Activated CD4-positive, alpha-beta T cell treated with anti-CD3 and anti-CD28 coated beads, Interleukin-2, amount 10 ng/mL, durations not matched to agents 7 days and 5 days (primary cell): ENCODE data around the gene USP17L10. TPM values are rescaled to one million over a fixed set of nuclear protein-coding genes. Genes with fewer than 3 reads are reported as not detected.
"Not testable (repeated sequence)": the region's sequence is repeated elsewhere in the genome, so short reads cannot be mapped to it uniquely, and the experiment has no call there.

Source experiments
- CTCF ChIA-PET: fragments of 350-600 bp; sonication (Branson Sonifier 250); formaldehyde crosslinking; loops from one replicate; lab custom pipeline; 2021; ENCODE audit warnings: antibody characterized with exemption; lab: Charles Lee
- POLR2A ChIA-PET: fragments of 350-600 bp; sonication (Branson Sonifier 250); formaldehyde crosslinking; loops from one replicate; lab custom pipeline; 2021; ENCODE audit warnings: antibody characterized with exemption; lab: Charles Lee
- DNase-seq: peaks from one replicate; pipeline ENCODE4 v3.0.0-alpha.2; 2020
- H3K27ac Mint-ChIP-seq: one replicate; pipeline ENCODE4 v1.8.0; 2021; ENCODE audit warnings: mild to moderate bottlenecking, moderate library complexity, mixed read lengths
- H3K27me3 Mint-ChIP-seq: one replicate; pipeline ENCODE4 v1.8.0; 2021; ENCODE audit warnings: mixed read lengths
- H3K36me3 Mint-ChIP-seq: one replicate; pipeline ENCODE4 v1.8.0; 2021; ENCODE audit warnings: low read depth, mixed read lengths
- H3K4me1 Mint-ChIP-seq: one replicate; pipeline ENCODE4 v1.8.0; 2021; ENCODE audit warnings: mixed read lengths
- H3K4me3 Mint-ChIP-seq: one replicate; pipeline ENCODE4 v1.8.0; 2021; ENCODE audit warnings: mild to moderate bottlenecking, moderate library complexity, mixed read lengths
- H3K9me3 Mint-ChIP-seq: one replicate; pipeline ENCODE4 v1.8.0; 2021; ENCODE audit warnings: mixed read lengths
- total RNA-seq, 2 experiments: library from RNA; stranded (reverse); gene quantifications; one replicate each; pipeline ENCODE4 v1.2.3, GENCODE V29; 2021

USP17L10 gene, protein sequence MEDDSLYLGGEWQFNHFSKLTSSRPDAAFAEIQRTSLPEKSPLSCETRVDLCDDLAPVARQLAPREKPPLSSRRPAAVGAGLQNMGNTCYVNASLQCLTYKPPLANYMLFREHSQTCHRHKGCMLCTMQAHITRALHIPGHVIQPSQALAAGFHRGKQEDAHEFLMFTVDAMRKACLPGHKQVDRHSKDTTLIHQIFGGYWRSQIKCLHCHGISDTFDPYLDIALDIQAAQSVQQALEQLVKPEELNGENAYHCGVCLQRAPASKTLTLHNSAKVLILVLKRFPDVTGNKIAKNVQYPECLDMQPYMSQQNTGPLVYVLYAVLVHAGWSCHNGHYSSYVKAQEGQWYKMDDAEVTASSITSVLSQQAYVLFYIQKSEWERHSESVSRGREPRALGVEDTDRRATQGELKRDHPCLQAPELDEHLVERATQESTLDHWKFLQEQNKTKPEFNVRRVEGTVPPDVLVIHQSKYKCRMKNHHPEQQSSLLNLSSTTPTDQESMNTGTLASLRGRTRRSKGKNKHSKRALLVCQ
- total RNA-seq: not detected

DNA sequence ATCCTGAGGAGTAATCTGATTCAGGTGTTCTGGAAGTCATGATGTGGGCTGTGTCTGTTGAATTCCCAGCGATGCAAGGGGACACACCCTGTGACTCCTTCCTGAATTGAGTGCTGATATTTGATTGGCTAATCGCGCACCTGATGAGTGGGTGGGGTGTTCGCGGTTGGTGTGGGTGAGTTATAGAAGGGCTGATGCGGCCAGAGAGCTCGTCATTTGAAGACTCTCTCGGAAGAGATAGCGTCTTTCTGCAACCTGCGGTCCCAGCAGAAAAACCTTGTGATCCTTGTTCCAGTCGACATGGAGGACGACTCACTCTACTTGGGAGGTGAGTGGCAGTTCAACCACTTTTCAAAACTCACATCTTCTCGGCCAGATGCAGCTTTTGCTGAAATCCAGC, at the start of gene USP17L10:
Gene USP17L10, plus strand, starts transcription at position 301 of the 400 bp plus-strand sequence. Its CDS starts 0 bp downstream, at position 301.
- DNase-seq, CTCF ChIA-PET, H3K36me3 Mint-ChIP-seq, H3K27ac Mint-ChIP-seq, POLR2A ChIA-PET, H3K27me3 Mint-ChIP-seq, H3K4me1 Mint-ChIP-seq, H3K4me3 Mint-ChIP-seq, H3K9me3 Mint-ChIP-seq: not testable (repeated sequence)

DNA sequence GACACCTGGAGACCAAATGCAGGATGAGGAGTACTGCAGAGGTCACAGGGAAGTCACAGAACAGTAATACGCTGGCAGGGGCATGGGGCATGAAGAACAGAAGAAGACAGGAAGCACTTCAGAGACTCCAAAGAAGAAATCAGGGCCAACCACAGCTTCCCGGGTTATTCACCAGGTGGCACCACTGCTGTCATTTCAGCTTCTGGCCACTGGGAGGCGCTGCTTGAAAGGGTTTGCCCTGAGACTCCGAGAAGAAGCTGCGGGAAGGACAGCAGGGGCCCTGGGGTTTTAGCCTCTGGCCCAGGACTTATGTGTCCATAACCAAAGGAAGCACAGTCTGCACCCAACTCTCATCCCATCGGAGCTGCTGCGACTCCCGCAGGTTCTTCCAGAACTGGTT, 44.5 kb upstream of the USP17L10 start:
- H3K4me1 Mint-ChIP-seq, H3K27ac Mint-ChIP-seq, CTCF ChIA-PET, H3K4me3 Mint-ChIP-seq, H3K9me3 Mint-ChIP-seq, POLR2A ChIA-PET, DNase-seq, H3K27me3 Mint-ChIP-seq, H3K36me3 Mint-ChIP-seq: not testable (repeated sequence)

DNA sequence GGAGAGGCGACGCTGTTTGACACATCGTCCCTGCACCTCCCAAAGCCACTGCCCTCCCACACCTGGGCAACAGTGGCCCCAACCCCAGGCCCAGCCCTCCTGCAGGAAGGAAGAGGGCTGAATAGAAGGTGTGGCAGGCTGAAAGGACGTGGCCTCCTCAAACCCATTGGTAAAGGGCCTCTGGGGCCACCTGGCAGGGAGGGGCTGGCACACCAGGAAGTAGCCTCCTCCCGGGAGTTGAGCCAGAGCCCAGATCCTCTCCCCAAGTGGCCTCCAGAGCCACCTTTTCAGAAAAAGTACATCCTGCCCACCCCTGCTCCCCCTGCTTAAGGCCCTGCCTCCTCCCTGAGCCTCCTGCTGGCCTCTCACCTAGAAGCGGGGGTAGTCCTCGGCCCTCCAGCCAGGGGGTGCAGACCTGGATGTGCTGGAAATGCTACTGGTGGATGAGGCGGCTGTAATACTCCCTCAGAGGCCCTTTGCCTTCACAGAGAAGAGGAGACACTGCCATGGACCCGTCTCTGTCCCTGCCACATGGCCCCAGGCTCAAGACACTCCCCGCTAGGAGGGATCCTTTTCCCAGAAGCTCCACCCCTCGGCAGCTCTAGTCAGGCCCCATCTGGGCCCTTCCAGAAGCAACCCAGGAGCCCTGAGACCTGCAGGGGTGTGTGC, 40.5 kb upstream of the USP17L10 start, which contains the start of gene FAM90A26:
Gene FAM90A26, plus strand, starts transcription at position 619 of the 669 bp plus-strand sequence. CDS start 2,764 bp downstream, outside the sequence.
- H3K27ac Mint-ChIP-seq, H3K36me3 Mint-ChIP-seq, H3K4me1 Mint-ChIP-seq, CTCF ChIA-PET, POLR2A ChIA-PET, H3K4me3 Mint-ChIP-seq, H3K9me3 Mint-ChIP-seq, H3K27me3 Mint-ChIP-seq: not testable (repeated sequence)
- DNase-seq: peak; percentile 5

DNA sequence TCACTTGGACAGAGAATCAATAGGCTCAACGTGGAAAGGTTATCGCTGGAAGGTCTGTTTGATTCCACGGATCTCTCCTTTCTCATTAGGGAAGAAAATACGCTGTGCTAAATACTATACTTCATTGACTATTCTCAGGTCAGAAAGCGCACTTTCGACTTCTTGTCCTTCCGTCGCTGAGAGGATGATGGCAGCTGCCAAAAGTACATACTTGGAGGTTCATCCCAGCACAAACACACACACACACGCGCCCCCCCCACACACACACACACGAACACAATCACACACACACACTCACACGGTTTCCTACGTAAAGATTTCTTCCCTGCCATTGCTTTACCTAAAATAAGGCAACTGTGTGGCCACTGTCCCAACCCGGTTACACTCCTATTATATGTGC, 4.2 kb downstream of the USP17L10 start:
- peak; percentile 5 for DNase-seq
- POLR2A ChIA-PET, CTCF ChIA-PET, H3K4me3 Mint-ChIP-seq, H3K27ac Mint-ChIP-seq, H3K36me3 Mint-ChIP-seq, H3K4me1 Mint-ChIP-seq, H3K27me3 Mint-ChIP-seq, H3K9me3 Mint-ChIP-seq: not testable (repeated sequence)

DNA sequence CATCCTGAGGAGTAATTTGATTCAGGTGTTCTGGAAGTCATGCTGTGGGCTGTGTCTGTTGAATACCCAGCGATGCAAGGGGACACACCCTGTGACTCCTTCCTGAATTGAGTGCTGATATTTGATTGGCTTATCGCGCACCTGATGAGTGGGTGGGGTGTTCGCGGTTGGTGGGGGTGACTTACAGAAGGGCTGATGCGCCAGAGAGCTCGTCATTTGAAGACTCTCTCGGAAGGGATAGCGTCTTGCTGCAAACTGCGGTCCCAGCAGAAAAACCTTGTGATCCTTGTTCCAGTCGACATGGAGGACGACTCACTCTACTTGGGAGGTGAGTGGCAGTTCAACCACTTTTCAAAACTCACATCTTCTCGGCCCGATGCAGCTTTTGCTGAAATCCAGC, 4.6 kb downstream of the USP17L10 start, which contains the start of gene USP17L11:
Gene USP17L11, plus strand, starts transcription at position 301 of the 400 bp plus-strand sequence. Its CDS starts 0 bp downstream, at position 301.
- H3K9me3 Mint-ChIP-seq, H3K4me1 Mint-ChIP-seq, CTCF ChIA-PET, POLR2A ChIA-PET, DNase-seq, H3K36me3 Mint-ChIP-seq, H3K27ac Mint-ChIP-seq, H3K27me3 Mint-ChIP-seq, H3K4me3 Mint-ChIP-seq: not testable (repeated sequence)

DNA sequence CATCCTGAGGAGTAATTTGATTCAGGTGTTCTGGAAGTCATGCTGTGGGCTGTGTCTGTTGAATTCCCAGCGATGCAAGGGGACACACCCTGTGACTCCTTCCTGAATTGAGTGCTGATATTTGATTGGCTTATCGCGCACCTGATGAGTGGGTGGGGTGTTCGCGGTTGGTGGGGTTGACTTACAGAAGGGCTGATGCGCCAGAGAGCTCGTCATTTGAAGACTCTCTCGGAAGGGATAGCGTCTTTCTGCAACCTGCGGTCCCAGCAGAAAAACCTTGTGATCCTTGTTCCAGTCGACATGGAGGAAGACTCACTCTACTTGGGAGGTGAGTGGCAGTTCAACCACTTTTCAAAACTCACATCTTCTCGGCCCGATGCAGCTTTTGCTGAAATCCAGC, 9.4 kb downstream of the USP17L10 start, which contains the start of gene USP17L12:
Gene USP17L12, plus strand, starts transcription at position 301 of the 400 bp plus-strand sequence. Its CDS starts 0 bp downstream, at position 301.
- H3K9me3 Mint-ChIP-seq, CTCF ChIA-PET, H3K4me1 Mint-ChIP-seq, DNase-seq, H3K4me3 Mint-ChIP-seq, H3K27ac Mint-ChIP-seq, H3K27me3 Mint-ChIP-seq, H3K36me3 Mint-ChIP-seq, POLR2A ChIA-PET: not testable (repeated sequence)

DNA sequence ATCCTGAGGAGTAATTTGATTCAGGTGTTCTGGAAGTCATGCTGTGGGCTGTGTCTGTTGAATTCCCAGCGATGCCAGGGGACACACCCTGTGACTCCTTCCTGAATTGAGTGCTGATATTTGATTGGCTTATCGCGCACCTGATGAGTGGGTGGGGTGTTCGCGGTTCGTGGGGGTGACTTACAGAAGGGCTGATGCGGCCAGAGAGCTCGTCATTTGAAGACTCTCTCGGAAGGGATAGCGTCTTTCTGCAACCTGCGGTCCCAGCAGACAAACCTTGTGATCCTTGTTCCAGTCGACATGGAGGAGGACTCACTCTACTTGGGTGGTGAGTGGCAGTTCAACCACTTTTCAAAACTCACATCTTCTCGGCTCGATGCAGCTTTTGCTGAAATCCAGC, 14.1 kb downstream of the USP17L10 start, which contains the start of gene USP17L13:
Gene USP17L13, plus strand, starts transcription at position 301 of the 400 bp plus-strand sequence. Its CDS starts 0 bp downstream, at position 301.
- H3K9me3 Mint-ChIP-seq, POLR2A ChIA-PET, CTCF ChIA-PET, DNase-seq, H3K27me3 Mint-ChIP-seq, H3K36me3 Mint-ChIP-seq, H3K4me1 Mint-ChIP-seq, H3K27ac Mint-ChIP-seq, H3K4me3 Mint-ChIP-seq: not testable (repeated sequence)

DNA sequence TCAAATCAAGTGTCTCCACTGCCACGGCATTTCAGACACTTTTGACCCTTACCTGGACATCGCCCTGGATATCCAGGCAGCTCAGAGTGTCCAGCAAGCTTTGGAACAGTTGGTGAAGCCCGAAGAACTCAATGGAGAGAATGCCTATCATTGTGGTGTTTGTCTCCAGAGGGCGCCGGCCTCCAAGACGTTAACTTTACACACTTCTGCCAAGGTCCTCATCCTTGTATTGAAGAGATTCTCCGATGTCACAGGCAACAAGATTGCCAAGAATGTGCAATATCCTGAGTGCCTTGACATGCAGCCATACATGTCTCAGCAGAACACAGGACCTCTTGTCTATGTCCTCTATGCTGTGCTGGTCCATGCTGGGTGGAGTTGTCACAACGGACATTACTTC, 19.8 kb downstream of the USP17L10 start:
- DNase-seq: peak; percentile 4
- H3K4me1 Mint-ChIP-seq, CTCF ChIA-PET, H3K9me3 Mint-ChIP-seq, H3K4me3 Mint-ChIP-seq, H3K36me3 Mint-ChIP-seq, POLR2A ChIA-PET, H3K27me3 Mint-ChIP-seq, H3K27ac Mint-ChIP-seq: not testable (repeated sequence)

DNA sequence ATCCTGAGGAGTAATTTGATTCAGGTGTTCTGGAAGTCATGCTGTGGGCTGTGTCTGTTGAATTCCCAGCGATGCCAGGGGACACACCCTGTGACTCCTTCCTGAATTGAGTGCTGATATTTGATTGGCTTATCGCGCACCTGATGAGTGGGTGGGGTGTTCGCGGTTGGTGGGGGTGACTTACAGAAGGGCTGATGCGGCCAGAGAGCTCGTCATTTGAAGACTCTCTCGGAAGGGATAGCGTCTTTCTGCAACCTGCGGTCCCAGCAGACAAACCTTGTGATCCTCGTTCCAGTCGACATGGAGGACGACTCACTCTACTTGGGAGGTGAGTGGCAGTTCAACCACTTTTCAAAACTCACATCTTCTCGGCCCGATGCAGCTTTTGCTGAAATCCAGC, 23.6 kb downstream of the USP17L10 start, which contains the start of gene USP17L15:
Gene USP17L15, plus strand, starts transcription at position 301 of the 400 bp plus-strand sequence. Its CDS starts 0 bp downstream, at position 301.
- POLR2A ChIA-PET, H3K27ac Mint-ChIP-seq, H3K9me3 Mint-ChIP-seq, CTCF ChIA-PET, H3K4me1 Mint-ChIP-seq, H3K36me3 Mint-ChIP-seq, H3K27me3 Mint-ChIP-seq, DNase-seq, H3K4me3 Mint-ChIP-seq: not testable (repeated sequence)

DNA sequence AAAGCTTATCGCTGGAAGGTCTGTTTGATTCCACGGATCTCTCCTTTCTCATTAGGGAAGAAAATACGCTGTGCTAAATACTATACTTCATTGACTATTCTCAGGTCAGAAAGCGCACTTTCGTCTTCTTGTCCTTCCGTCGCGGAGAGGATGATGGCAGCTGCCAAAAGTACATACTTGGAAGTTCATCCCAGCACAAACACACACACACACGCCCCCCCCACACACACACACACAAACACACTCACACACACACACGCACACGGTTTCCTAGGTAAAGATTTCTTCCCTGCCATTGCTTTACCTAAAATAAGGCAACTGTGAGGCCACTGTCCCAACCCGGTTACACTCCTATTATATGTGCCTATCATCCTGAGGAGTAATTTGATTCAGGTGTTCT, 28.0 kb downstream of the USP17L10 start:
- H3K4me3 Mint-ChIP-seq, POLR2A ChIA-PET, H3K4me1 Mint-ChIP-seq, H3K36me3 Mint-ChIP-seq, H3K9me3 Mint-ChIP-seq, H3K27ac Mint-ChIP-seq, H3K27me3 Mint-ChIP-seq, CTCF ChIA-PET: not testable (repeated sequence)
- DNase-seq: peak; percentile 3

DNA sequence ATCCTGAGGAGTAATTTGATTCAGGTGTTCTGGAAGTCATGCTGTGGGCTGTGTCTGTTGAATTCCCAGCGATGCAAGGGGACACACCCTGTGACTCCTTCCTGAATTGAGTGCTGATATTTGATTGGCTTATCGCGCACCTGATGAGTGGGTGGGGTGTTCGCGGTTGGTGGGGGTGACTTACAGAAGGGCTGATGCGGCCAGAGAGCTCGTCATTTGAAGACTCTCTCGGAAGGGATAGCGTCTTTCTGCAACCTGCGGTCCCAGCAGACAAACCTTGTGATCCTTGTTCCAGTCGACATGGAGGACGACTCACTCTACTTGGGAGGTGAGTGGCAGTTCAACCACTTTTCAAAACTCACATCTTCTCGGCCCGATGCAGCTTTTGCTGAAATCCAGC, 33.1 kb downstream of the USP17L10 start, which contains the start of gene USP17L17:
Gene USP17L17, plus strand, starts transcription at position 301 of the 400 bp plus-strand sequence. Its CDS starts 0 bp downstream, at position 301.
- H3K4me1 Mint-ChIP-seq, H3K9me3 Mint-ChIP-seq, H3K27ac Mint-ChIP-seq, H3K4me3 Mint-ChIP-seq, H3K27me3 Mint-ChIP-seq, CTCF ChIA-PET, POLR2A ChIA-PET, H3K36me3 Mint-ChIP-seq, DNase-seq: not testable (repeated sequence)

DNA sequence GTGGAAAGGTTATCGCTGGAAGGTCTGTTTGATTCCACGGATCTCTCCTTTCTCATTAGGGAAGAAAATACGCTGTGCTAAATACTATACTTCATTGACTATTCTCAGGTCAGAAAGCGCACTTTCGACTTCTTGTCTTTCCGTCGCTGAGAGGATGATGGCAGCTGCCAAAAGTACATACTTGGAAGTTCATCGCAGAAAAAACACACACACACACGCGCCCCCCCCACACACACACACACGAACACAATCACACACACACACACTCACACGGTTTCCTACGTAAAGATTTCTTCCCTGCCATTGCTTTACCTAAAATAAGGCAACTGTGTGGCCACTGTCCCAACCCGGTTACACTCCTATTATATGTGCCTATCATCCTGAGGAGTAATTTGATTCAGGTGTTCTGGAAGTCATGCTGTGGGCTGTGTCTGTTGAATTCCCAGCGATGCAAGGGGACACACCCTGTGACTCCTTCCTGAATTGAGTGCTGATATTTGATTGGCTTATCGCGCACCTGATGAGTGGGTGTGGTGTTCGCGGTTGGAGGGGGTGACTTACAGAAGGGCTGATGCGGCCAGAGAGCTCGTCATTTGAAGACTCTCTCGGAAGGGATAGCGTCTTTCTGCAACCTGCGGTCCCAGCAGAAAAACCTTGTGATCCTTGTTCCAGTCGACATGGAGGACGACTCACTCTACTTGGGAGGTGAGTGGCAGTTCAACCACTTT, 37.7 kb downstream of the USP17L10 start, which contains the start of gene USP17L18:
Gene USP17L18, plus strand, starts transcription at position 678 of the 728 bp plus-strand sequence. Its CDS starts 0 bp downstream, at position 678.
- peak; percentile 5 for DNase-seq
- CTCF ChIA-PET, H3K27me3 Mint-ChIP-seq, POLR2A ChIA-PET, H3K4me1 Mint-ChIP-seq, H3K36me3 Mint-ChIP-seq, H3K27ac Mint-ChIP-seq, H3K9me3 Mint-ChIP-seq, H3K4me3 Mint-ChIP-seq: not testable (repeated sequence)
